ENCODE results near the gene HOXB4. TPM values are rescaled to one million over a fixed set of nuclear protein-coding genes. Genes with fewer than 3 reads are reported as not detected.

The HOXB4 gene
- total RNA-seq, 1 experiment from 2014 or later = 11.3 TPM

DNA sequence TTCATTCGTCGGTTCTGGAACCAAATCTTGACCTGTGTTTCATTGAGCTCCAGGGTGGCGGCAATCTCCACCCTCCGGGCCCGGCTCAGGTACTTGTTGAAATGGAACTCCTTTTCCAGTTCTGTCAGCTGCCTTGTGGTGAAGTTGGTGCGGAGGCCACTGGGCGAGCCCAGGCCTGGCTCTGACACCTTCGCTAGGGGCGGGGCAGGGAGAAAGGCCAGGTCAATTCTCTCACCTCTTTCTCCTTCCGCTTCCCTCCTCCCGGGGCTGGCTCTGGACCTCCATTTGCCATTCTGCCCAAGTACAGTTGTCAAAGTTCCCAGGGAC lies 48.5 kb downstream of the HOXB4 start:
- POLR2A ChIA-PET = no interaction called here
- Histone ChIP-seq H3K9ac (ENCODE audit: low read length) (no peak overlapping the region), H3K27ac (ENCODE audit: low read depth, low read length) (no peak overlapping the region), H3K27me3 (ENCODE audit: insufficient read depth, low read length) (no peaks in the 10 kb centered on the region), H3K9me3 (ENCODE audit: control insufficient read depth in 1 of 2, insufficient read depth in 1 of 2, low read depth in 1 of 2, low read length in 2 of 2) (no peaks in the 10 kb centered on the region), H3K9me2 (ENCODE audit: insufficient read depth) (no peaks in the 10 kb centered on the region), H3K36me3 (ENCODE audit: control insufficient read depth in 1 of 2, insufficient read depth in 2 of 2, low read length in 2 of 2) (no peaks in the 10 kb centered on the region), H4K20me1 (ENCODE audit: insufficient read depth) (no peaks in the 10 kb centered on the region), H3K4me3 (replicated peaks in 1 of 2; ENCODE audit: low read depth in 1 of 2, low read length in 2 of 2) (no peak overlapping the region), H2AFZ (ENCODE audit: low read depth, low read length, poor library complexity, severe bottlenecking) (no peak overlapping the region), H3K4me2 (ENCODE audit: low read length) (no peak overlapping the region), H3K4me1 (ENCODE audit: control insufficient read depth in 1 of 2, insufficient read depth in 2 of 2, low read length in 2 of 2) (peaks cover 0 to 7% of the 10 kb centered on the region in 2 experiments; a peak in 2 of 4 replicates), H3K79me2 (ENCODE audit: insufficient read depth, low read length) (no peaks in the 10 kb centered on the region)
- DNase-seq (ENCODE audit: low read depth, low spot score) (no peak), ATAC-seq (no peak)
- BruUV-seq (replicated peaks) = no TSS peak
- intact Hi-C loops (cut with micrococcal nuclease) = no loop called here
- CTCF ChIA-PET = no interaction called here
- TF ChIP-seq JUND (IDR thresholded peaks at IDR 0.05) = no peak
- RAD21 ChIA-PET (ENCODE audit: low non-redundant PET in 1 of 2, low total read pairs in 2 of 2, uncharacterized antibody in 2 of 2, unreplicated experiment in 2 of 2) = no interaction called here

DNA sequence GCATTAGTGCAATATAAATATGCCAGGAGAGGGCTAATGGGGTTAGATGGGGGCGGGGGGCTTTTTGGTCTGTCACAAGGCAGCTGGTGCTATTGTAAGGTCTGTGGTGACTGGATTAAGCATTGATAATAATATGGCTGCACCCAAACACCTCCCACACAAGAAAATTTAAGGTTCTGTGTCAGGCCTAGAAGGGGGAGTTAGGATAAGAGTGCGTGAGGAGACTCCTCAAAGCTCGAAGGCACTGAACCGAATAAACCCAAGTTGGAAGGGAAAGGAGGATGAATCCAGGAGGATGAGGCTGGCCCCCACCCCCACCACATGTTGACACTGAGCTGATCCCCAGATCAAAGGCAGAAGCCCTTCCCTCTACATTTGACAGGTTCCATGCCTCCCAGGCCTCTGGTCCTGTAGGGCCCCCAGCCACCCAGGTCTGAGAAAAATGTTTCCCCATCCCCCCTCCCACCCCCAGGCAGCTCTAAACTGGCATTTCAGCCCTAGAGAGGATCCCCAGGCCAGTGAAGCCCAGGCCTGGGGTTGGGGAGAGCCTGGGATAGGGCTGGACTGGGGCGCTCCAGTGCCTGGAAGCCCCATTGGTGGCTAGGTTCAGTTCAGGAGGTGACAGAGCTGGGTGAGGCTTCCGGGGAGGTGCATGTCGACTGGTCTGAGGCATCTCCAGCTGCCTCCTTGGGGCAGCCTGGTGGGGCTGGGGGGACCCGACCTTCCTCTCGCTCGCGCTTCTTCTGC lies 49.0 kb downstream of the HOXB4 start:
- no peak overlapping the region for H2AFZ ChIP-seq (ENCODE audit: low read depth, low read length, poor library complexity, severe bottlenecking)
- BruUV-seq (replicated peaks) = no TSS peak
- intact Hi-C loops (cut with micrococcal nuclease) = no loop called here
- H3K27ac ChIP-seq (ENCODE audit: low read depth, low read length) = no peak overlapping the region
- no peak overlapping the region for H3K4me3 ChIP-seq (replicated peaks in 1 of 2; ENCODE audit: low read depth in 1 of 2, low read length in 2 of 2)
- no peaks in the 10 kb centered on the region for H3K9me2 ChIP-seq (ENCODE audit: insufficient read depth)
- ATAC-seq (no peak), DNase-seq (ENCODE audit: low read depth, low spot score) (no peak)
- H3K9me3 ChIP-seq (ENCODE audit: control insufficient read depth in 1 of 2, insufficient read depth in 1 of 2, low read depth in 1 of 2, low read length in 2 of 2) = no peaks in the 10 kb centered on the region
- ChIA-PET POLR2A (no interaction called here), CTCF (no interaction called here), RAD21 (ENCODE audit: low non-redundant PET in 1 of 2, low total read pairs in 2 of 2, uncharacterized antibody in 2 of 2, unreplicated experiment in 2 of 2) (no interaction called here)
- no peaks in the 10 kb centered on the region for H3K27me3 ChIP-seq (ENCODE audit: insufficient read depth, low read length)
- no peaks in the 10 kb centered on the region for H3K79me2 ChIP-seq (ENCODE audit: insufficient read depth, low read length)
- H3K36me3 ChIP-seq (ENCODE audit: control insufficient read depth in 1 of 2, insufficient read depth in 2 of 2, low read length in 2 of 2) = no peaks in the 10 kb centered on the region
- H3K4me1 ChIP-seq (ENCODE audit: control insufficient read depth in 1 of 2, insufficient read depth in 2 of 2, low read length in 2 of 2) = peaks cover 0 to 7% of the 10 kb centered on the region in 2 experiments; a peak in 2 of 4 replicates
- TF ChIP-seq EGR1 (IDR thresholded peaks at IDR 0.05; ENCODE audit: low read depth) (no peak), POLR2A (IDR thresholded peaks at IDR 0.05; ENCODE audit: borderline replicate concordance, extremely low read depth, insufficient read depth, insufficient read length) (no peak), SIN3A (IDR thresholded peaks at IDR 0.05; ENCODE audit: low read depth) (no peak), TCF7L2 (IDR thresholded peaks at IDR 0.05; ENCODE audit: borderline replicate concordance, extremely low read depth, insufficient read depth, insufficient read length) (no peak), ZNF274 (IDR thresholded peaks at IDR 0.05; ENCODE audit: low read depth, low read length) (no peak), EZH2 (IDR thresholded peaks at IDR 0.05) (no peak), RAD21 (IDR thresholded peaks at IDR 0.05; ENCODE audit: low read depth) (no peak), SP1 (IDR thresholded peaks at IDR 0.05; ENCODE audit: low read depth) (no peak), EZH2phosphoT487 (IDR thresholded peaks at IDR 0.05; ENCODE audit: borderline replicate concordance) (no peak), POLR2AphosphoS5 (IDR thresholded peaks at IDR 0.05; ENCODE audit: low read depth, low read length) (no peak)
- TF ChIP-seq, protein P1, sequence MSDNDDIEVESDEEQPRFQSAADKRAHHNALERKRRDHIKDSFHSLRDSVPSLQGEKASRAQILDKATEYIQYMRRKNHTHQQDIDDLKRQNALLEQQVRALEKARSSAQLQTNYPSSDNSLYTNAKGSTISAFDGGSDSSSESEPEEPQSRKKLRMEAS (IDR thresholded peaks at IDR 0.05) = no peak
- TF ChIP-seq, protein P2, sequence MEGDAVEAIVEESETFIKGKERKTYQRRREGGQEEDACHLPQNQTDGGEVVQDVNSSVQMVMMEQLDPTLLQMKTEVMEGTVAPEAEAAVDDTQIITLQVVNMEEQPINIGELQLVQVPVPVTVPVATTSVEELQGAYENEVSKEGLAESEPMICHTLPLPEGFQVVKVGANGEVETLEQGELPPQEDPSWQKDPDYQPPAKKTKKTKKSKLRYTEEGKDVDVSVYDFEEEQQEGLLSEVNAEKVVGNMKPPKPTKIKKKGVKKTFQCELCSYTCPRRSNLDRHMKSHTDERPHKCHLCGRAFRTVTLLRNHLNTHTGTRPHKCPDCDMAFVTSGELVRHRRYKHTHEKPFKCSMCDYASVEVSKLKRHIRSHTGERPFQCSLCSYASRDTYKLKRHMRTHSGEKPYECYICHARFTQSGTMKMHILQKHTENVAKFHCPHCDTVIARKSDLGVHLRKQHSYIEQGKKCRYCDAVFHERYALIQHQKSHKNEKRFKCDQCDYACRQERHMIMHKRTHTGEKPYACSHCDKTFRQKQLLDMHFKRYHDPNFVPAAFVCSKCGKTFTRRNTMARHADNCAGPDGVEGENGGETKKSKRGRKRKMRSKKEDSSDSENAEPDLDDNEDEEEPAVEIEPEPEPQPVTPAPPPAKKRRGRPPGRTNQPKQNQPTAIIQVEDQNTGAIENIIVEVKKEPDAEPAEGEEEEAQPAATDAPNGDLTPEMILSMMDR (IDR thresholded peaks at IDR 0.05 in 2 of 3, conservative IDR thresholded peaks at IDR 0.05 in 1 of 3; ENCODE audit: borderline replicate concordance in 1 of 3, insufficient read depth in 1 of 3, low read depth in 2 of 3, low read length in 2 of 3) = no peak
- TF ChIP-seq, protein P3, sequence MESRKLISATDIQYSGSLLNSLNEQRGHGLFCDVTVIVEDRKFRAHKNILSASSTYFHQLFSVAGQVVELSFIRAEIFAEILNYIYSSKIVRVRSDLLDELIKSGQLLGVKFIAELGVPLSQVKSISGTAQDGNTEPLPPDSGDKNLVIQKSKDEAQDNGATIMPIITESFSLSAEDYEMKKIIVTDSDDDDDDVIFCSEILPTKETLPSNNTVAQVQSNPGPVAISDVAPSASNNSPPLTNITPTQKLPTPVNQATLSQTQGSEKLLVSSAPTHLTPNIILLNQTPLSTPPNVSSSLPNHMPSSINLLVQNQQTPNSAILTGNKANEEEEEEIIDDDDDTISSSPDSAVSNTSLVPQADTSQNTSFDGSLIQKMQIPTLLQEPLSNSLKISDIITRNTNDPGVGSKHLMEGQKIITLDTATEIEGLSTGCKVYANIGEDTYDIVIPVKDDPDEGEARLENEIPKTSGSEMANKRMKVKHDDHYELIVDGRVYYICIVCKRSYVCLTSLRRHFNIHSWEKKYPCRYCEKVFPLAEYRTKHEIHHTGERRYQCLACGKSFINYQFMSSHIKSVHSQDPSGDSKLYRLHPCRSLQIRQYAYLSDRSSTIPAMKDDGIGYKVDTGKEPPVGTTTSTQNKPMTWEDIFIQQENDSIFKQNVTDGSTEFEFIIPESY (IDR thresholded peaks at IDR 0.05; ENCODE audit: extremely low read depth, insufficient replicate concordance, low read length) = no peak
- no peak overlapping the region for H3K4me2 ChIP-seq (ENCODE audit: low read length)
- H4K20me1 ChIP-seq (ENCODE audit: insufficient read depth) = no peaks in the 10 kb centered on the region
- no peak overlapping the region for H3K9ac ChIP-seq (ENCODE audit: low read length)
